AG08396 (cell line): Measurements from ENCODE around the gene GOLGA6L7.
"Not testable (repeated sequence)": the region's sequence is repeated elsewhere in the genome, so short reads cannot be mapped to it uniquely, and the experiment has no call there.

Experiments used
- DNase-seq: peaks from one replicate; pipeline ENCODE4 v3.0.0; 2012; ENCODE audit warnings: low spot score, mixed read lengths

The GOLGA6L7 gene

DNA sequence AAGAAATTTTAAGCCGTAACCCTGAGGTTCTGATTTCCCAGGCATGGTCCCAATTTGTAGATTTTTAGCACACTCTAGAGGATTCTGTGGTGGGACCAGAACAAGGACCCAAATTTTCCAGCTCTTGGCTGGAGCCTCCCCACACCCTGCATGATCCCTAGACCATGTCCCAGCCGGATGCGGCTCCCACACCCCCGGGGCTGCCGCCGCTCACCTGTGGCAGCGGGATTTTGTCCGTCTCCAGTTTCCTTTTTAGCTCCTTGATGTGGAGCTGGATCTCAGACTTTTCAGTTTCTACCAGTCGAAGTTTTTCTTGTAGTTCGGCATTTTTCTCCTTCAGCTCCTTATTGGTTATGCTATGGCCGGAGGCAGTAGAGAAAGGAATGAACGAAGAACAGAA lies 4.9 kb downstream of the GOLGA6L7 start:
- not testable (repeated sequence) for DNase-seq

DNA sequence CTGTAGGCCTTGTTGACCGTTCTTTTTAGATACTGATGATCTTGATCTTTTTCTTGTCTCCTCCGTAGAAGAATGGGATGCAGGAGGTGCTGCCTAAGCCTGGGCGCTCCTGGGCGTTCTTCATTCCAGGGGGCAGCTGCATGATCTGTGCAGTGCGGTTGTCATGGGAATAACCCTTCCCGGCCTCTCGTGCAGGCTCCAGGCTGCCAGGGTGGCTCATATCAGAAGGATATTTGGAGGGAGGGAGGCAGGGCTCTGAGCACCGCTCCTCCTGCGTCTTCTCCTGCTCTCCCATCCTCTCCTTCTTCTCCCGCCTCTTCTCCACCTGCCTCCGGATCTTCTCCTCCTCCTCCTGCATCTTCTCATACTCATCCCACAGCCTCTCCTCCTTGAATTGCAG lies 6.2 kb downstream of the GOLGA6L7 start:
- not testable (repeated sequence) for DNase-seq

DNA sequence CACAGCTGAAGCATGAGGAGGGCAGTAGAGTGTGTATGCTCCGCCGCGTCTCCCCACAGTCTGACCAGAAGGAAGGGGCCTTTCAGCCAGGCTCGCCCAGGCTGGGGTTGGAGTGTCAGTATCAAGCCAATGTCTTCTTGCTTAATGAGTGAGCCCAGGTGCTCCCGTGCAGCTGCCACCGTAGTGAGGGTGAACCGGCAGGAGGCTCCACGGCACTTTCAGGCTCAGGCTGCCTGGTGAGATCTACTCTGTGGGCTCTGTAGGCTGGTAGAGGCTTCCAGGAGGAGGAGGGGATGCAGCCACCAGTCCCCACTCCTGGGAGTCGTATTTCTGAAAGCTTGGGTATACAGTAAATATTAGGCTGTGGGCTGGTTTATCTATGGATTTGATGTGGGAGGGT lies 8.2 kb downstream of the GOLGA6L7 start:
- DNase-seq = not testable (repeated sequence)

DNA sequence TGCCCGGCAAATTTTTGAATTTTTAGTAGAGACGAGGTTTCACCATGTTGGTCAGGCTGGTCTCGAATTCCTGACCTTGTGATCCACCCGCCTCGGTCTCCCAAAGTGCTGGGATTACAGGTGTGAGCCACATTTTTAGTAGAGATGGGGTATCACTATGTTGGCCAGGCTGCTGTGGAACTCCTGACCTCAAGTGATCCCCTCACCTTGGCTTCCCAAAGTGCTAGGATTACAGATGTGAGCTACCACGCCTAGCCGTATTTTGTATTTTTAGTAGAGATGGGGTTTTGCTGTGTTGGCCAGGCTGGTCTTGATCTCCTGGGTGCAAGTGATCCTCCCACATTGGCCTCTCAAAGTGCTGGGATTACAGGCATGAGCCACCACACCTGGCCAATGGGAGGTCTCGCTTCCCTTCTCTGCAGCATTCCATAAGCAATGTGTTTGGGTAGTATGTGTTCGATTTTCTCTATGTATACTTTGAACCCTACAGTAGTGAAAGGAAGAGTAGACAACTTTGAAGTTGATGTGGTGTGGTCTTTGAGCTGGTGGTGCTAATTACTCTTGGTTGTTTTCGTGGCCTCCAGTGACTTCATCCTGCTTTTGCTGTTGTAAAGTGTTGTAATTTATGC lies 13.4 kb downstream of the GOLGA6L7 start:
- not testable (repeated sequence) for DNase-seq

DNA sequence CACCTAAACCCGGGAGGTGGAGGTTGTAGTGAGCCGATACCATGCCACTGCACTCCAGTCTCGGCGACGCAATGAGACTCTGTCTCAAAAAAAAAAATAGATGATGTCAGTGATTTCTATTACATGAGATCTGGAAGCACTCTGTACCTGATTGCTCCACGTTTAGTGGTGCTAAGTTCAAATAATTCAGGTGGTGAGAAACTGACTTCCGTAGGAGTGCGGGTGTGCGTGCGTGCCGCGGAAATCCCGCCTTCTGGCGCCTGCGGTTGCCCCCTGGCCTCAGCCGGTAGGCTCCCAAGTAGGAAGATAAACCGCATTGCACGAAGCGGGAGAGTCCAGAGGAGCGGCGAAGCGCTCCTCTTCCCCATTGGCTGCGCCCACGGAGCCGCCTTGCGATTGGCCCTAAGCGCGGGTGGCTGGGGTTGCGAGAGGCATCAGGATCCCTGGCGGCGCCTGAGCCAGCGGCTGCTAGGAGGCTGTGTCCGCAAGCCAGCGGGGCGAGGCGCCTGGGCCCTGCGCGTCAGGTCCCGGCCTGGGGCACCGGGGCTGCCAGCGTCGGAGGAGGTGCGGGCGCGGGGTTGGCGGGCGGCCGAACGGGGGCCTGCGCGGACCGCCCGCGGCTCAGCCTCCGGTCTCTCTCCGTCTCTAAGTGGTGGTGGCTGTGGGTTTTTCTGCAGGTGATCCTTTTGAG lies 16.4 kb downstream of the GOLGA6L7 start:
- DNase-seq = peak; percentile 57

DNA sequence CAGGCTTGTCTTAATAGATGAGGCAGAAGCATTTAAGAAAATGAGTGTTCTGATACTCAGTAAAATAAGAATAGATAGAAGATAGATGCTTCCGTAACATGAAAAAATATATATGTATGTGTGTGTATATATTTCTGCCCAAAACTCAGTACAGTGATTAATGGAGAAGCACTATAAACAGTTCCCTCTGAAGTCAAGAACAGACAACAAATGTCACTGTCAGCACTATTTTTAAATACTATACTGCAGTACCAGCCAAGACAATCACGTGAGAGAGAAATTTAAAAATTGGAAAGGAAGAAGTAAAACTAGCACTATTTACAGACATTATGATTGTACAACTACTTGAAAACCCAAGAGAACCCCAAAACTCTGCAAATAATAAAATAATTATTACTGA lies 27.0 kb downstream of the GOLGA6L7 start:
- DNase-seq = not testable (repeated sequence)

DNA sequence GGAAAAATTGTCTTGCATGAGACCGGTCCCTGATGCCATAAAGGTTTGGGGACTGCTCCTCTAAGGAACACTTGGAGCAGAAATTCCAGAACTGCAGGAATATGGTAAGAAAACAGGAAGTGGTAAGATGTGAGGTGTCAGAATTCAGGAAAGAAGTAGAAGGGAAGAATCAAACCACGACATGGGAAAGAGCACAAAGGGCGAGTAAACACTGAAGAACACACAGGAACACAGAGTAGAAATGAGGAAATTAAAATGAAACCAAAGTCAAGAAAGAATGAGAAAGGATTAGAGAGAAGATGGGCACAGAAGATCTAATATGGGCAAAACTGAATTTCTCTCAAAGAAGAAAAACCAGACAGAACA lies 28.5 kb downstream of the GOLGA6L7 start:
- not testable (repeated sequence) for DNase-seq

DNA sequence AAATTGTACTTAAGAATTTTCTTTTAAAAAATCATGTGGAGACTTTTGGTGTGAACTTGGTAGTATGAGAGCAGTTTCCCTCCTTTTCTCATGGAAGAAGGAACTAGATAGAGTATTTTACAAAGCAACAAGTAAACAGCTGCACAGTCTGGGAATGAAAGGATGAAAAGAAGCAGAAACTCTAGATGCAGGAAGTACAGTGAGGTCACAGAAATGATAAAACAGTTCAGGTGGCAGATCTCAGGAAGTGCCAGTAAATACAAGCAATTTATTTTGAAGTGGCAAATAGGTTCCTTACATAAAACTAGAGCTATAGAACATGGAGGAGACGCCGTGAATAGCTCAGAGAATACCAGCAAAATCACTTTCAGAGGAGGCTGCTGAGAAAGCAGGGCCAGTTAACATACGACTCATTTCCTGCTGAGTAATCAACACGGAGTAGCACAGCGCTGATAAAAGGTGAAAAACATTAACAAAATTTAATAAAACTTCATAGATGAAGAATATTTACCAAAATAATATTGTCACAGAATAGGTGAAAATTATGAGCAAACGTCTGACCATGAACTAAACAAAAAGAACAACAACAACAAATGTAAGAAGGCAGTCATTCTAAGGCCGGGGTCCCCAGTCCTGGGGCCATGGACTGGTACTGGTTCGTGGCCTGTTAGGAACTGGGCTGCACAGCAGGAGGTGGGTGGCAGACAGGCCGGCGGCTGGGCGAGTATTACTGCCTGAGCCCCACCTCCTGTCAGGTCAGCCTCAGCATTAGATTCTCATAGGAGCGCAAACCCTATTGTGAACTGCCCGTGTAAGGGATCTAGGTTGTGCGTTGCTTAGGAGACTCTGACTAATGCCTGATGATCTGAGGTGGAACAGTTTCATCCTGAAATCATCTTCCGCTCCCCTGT lies 29.2 kb downstream of the GOLGA6L7 start:
- DNase-seq = not testable (repeated sequence)

DNA sequence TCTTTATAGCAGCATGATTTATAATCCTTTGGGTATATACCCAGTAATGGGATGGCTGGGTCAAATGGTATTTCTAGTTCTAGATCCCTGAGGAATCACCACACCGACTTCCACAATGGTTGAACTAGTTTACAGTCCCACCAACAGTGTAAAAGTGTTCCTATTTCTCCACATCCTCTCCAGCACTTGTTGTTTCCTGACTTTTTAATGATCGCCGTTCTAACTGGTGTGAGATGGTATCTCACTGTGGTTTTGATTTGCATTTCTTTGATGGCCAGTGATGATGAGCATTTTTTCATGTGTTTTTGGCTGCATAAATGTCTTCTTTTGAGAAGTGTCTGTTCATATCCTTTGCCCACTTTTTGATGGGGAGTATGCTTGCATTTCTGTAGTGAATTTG lies 30.3 kb downstream of the GOLGA6L7 start:
- DNase-seq = not testable (repeated sequence)

DNA sequence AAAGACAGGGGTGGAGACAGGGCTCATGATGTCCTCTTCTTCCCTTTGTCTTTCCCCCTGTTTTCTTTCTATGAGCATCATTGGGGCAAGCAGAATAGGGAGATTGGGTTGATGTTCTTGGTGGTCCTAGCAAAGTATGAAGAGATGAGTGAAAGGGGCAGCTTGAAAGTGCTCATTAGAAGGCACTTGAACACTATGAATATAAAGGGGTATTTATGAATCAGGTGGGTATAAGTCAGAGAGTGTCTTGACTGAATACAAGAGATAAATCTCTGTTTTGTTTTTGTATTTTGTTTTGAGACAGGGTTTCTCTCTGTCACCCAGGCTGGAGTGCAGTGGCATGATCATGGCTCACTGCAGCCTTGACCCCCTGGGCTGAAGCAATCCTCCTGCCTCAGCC lies 34.4 kb downstream of the GOLGA6L7 start:
- not testable (repeated sequence) for DNase-seq

DNA sequence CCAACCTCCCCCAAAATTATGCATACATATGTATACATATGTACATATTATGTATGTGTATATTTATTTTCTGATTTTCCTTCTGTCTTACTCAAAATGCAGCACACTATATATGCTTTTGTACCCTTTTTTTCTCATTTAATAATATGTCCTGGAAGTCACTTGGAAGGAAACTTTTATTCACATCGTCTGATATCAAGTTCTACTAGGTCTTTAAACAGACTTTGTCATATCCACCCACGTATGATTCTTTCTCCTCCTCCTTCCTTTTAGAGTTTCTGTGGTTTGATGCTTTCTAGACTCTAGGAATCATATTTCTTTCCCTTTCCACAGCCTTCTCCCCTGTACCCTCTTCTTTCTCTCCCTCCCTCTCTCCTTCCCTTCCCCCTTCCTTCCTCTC lies 35.1 kb downstream of the GOLGA6L7 start:
- DNase-seq = not testable (repeated sequence)

DNA sequence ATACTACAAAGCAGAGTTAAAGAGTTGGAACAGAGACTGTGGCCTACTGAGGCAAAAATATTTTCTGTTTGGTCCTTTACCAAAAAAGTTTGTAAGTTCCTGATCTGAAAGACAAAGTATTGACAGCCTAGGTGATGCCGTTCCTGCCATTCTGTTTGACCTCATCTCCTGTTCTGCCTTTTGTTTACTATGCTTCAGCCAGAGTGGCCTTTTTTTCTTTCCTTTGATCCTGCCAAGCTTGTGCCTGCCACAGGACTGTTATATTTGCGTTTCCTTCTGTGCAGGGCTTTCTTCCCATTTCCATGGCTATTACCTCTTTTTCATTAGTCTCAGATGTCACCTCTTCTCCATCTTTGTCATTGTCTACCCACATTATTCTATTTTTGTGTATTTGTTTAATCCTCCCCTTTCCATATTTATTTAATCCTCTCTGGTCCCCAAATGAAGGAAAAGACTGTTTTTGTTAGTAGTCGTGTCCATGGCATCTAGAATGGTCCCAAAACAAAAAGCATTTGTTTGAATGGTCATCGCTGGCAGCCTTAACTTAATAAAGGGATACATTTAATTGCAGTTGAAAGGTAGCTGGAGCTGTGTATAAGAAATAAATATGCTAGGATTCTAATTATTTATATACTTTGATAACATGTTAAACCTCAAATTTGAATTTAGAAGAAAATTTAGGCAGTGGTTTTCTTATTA lies 36.4 kb downstream of the GOLGA6L7 start:
- DNase-seq = not testable (repeated sequence)

DNA sequence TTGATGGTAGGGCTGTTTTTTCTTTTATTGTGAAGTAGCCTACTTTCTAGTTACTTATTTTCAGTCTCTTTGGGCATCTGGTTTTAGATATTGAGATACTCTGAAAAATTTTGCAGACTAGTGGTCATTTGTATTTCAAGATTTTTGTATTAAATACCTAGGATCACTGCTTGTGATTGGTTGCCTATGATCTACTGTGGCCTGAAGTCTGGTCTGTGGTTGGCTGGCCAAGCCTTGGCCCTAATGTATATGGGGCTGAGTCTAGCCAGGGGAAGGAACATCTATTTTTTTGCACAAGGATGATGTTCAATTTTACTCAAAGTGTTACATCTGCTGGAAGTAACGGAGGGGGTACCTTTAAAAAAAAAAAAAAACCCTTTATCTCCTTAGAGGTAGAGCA lies 38.0 kb downstream of the GOLGA6L7 start:
- DNase-seq = not testable (repeated sequence)

DNA sequence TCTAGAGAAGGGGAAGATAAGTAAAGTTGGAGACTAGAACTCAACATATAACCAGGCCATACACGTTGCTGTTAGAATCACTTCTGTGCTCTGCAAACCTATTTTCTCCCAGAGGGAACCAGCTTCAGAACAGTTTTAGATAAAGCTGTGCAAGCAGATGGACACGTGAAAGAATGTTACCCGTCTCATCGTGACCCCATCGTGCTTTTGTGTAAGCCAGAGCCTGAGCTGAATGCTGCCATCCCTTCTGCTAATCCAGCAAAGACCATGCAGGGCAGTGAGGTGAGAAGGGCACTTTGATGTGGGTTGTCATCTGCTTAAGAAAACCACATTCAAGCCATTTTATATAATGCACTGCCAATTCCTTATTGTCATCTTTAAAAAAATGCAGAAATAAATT lies 40.3 kb downstream of the GOLGA6L7 start:
- not testable (repeated sequence) for DNase-seq

DNA sequence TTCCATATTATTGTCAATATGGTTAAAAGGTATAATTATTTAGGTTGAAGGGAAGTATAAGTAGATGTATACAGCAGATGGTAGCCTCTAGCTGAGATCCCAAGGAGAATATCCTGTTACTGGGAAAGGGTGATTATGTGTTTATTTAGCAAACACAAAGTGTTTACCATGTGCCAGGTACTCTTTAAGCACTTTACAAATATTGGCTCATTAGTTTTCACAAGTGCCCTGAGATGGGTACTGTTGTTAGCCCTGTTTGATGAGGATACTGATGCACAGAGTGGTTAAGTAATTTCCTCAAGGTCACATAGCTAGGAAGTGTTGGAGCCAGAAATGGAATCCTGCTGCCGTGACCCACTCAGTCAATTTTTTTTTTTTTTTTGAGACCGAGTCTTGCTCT lies 48.1 kb downstream of the GOLGA6L7 start:
- not testable (repeated sequence) for DNase-seq

DNA sequence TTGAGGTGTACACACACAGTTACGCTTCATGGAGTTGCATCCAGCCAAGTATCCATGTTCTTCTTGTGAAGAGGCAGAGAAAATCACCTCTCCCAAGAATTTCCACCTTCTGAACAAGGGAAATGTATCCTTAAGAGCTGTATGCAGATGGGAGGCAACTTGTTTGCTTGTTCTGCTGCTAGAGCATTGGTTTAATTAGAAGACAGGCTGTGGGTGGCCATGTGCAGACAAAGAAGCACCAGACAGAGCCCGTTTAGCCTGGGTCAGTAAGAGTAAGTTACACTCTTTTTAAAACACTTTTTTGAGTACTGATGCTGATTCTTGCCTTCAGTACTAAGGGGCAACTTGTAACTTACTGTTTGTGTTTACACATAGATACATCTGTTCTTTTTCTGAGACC lies 50.2 kb downstream of the GOLGA6L7 start:
- DNase-seq = not testable (repeated sequence)

DNA sequence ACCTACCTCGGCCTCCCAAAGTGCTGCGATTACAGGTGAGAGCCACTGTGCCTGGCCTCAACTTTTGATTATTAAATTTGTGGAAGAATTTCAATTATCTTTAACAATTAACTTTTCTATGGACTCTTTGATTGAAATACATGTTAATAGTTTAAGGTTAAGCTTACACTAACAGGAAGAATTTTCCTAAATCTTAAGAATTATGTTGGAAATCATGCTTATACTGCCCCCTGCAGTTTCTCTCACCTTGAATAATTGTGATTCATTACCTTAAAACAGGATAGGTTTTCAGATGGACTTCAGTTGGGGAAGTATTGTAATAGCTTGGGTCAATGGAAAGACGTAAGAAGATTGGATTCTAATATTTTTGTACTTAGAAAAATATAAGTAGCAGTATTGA lies 54.2 kb downstream of the GOLGA6L7 start:
- DNase-seq = not testable (repeated sequence)
